Type B pancreatic cell (in vitro differentiated cells): ENCODE measurements around the gene GNAZ. TPM values are rescaled to one million over a fixed set of nuclear protein-coding genes. Genes with fewer than 3 reads are reported as not detected.

ENCODE experiments used
- DNase-seq: peaks from one replicate; pipeline ENCODE4 v3.0.0; 2021; ENCODE audit warnings: mixed read lengths; ENCODE audit not compliant: unreplicated experiment; ENCODE audit errors: extremely low spot score
- H3K27ac Mint-ChIP-seq: 2 replicates; pipeline ENCODE4 v1.8.0; 2021; ENCODE audit warnings: mild to moderate bottlenecking, mixed read lengths
- H3K27me3 Mint-ChIP-seq: 2 replicates; pipeline ENCODE4 v1.8.0; 2021; ENCODE audit warnings: mixed read lengths
- H3K36me3 Mint-ChIP-seq: 2 replicates; pipeline ENCODE4 v1.8.0; 2021; ENCODE audit warnings: mixed read lengths
- H3K4me1 Mint-ChIP-seq: one replicate; pipeline ENCODE4 v1.8.0; 2021; ENCODE audit warnings: mixed read lengths; ENCODE audit not compliant: unreplicated experiment
- H3K4me3 Mint-ChIP-seq: 2 replicates; pipeline ENCODE4 v1.8.0; 2021; ENCODE audit warnings: mild to moderate bottlenecking, mixed read lengths
- H3K9me3 Mint-ChIP-seq: 2 replicates; pipeline ENCODE4 v1.8.0; 2021; ENCODE audit warnings: mixed read lengths
- CTCF ChIP-seq: fragments of 200-600 bp; sonication (generic); conservative IDR thresholded peaks from 2 replicates; pipeline ENCODE4 v1.5.0; 2021; ENCODE audit warnings: antibody characterized with exemption, mild to moderate bottlenecking
- total RNA-seq: library from RNA; stranded (reverse); gene quantifications from 2 replicates; pipeline ENCODE4 v1.2.1, GENCODE V29; 2021; ENCODE audit warnings: low replicate concordance

Gene GNAZ
- total RNA-seq, 1 donor from 2014 or later: 14.4 TPM

GRCh38 chr22:23150762-23151161, 80.4 kb downstream of the GNAZ start:
- no peak for DNase-seq
- Mint-ChIP-seq H3K4me3 (no peak overlapping the region), H3K27me3 (no peaks in the 10 kb centered on the region), H3K27ac (no peak overlapping the region), H3K36me3 (peaks cover 11% of the 10 kb centered on the region), H3K4me1 (peaks cover 29% of the 10 kb centered on the region), H3K9me3 (no peaks in the 10 kb centered on the region)
- TF ChIP-seq CTCF: no peak

GRCh38 chr22:23151827-23152226, 81.5 kb downstream of the GNAZ start:
- no peak for TF ChIP-seq CTCF
- H3K4me1 Mint-ChIP-seq: peaks cover 30% of the 10 kb centered on the region
- no peak overlapping the region for H3K27ac Mint-ChIP-seq

GRCh38 chr22:23152238-23153114, 82.2 kb downstream of the GNAZ start:
- Mint-ChIP-seq H3K4me3 (no peak overlapping the region), H3K27me3 (no peaks in the 10 kb centered on the region), H3K36me3 (peaks cover 11% of the 10 kb centered on the region), H3K27ac (no peak overlapping the region), H3K9me3 (no peaks in the 10 kb centered on the region), H3K4me1 (peaks cover 26% of the 10 kb centered on the region)
- no peak for TF ChIP-seq CTCF
- DNase-seq: no peak

More at GRCh38 chr22:23151827-23152226, 81.5 kb downstream of the GNAZ start:
- Mint-ChIP-seq H3K36me3 (peaks cover 11% of the 10 kb centered on the region), H3K9me3 (no peaks in the 10 kb centered on the region), H3K27me3 (no peaks in the 10 kb centered on the region), H3K4me3 (no peak overlapping the region)
- no peak for DNase-seq

- no peak for DNase-seq
- no peak overlapping the region for H3K4me3 Mint-ChIP-seq
- H3K9me3 Mint-ChIP-seq: no peaks in the 10 kb centered on the region
- TF ChIP-seq CTCF: no peak
- peaks cover 22% of the 10 kb centered on the region for H3K4me1 Mint-ChIP-seq
- peaks cover 11% of the 10 kb centered on the region for H3K36me3 Mint-ChIP-seq
- no peaks in the 10 kb centered on the region for H3K27me3 Mint-ChIP-seq
- no peak overlapping the region for H3K27ac Mint-ChIP-seq
Measured at GRCh38 chr22:23153994-23154393, 83.7 kb downstream of the GNAZ start.

GRCh38 chr22:23154461-23154860, 84.1 kb downstream of the GNAZ start:
- Mint-ChIP-seq H3K36me3 (peaks cover 11% of the 10 kb centered on the region), H3K27ac (no peak overlapping the region), H3K4me3 (no peak overlapping the region), H3K27me3 (no peaks in the 10 kb centered on the region), H3K9me3 (no peaks in the 10 kb centered on the region), H3K4me1 (peaks cover 21% of the 10 kb centered on the region)
- no peak for TF ChIP-seq CTCF
- DNase-seq: no peak
